ENCODE measurements around the gene NTN4. TPM values are rescaled to one million over a fixed set of nuclear protein-coding genes. Genes with fewer than 3 reads are reported as not detected.
"Not testable (repeated sequence)": the region's sequence is repeated elsewhere in the genome, so short reads cannot be mapped to it uniquely, and the experiment has no call there.

Gene NTN4
- total and polyA plus RNA-seq, 2 experiments from 2014 or later: 35.2 to 63.7 TPM

DNA sequence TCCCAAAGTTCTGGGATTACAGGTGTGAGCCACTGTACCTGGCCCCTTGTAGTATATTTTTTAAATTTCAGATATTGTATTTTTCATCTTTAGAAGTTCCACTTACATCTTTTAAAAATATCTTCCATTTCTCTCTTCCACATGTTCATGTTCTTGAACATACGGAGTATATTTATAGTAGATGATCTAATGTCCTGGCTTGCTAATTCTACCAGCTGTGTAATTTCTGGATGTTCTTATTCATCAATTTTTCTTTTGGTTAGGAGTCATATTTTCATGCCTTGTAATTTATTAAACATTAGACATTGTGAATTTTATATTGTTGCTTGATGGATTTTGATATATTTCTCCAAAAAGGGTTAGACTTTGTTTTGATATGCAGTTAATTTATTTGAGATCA is 30.8 kb downstream of the NTN4 start:
- Histone ChIP-seq H3K27ac (no peak overlapping the region), H4K20me1 (ENCODE audit: insufficient read depth) (no peaks in the 10 kb centered on the region), H3K4me3 (no peak overlapping the region), H3K27me3 (replicated peaks; ENCODE audit: insufficient read depth) (no peaks in the 10 kb centered on the region), H3K9me2 (ENCODE audit: insufficient read depth) (no peaks in the 10 kb centered on the region), H3K9me3 (ENCODE audit: low read depth) (no peaks in the 10 kb centered on the region), H3K9ac (no peak overlapping the region), H3K79me2 (ENCODE audit: insufficient read depth) (no peaks in the 10 kb centered on the region), H2AFZ (no peak overlapping the region), H3K4me2 (ENCODE audit: unreplicated experiment) (no peak overlapping the region), H3K36me3 (ENCODE audit: low read depth) (peaks cover 3% of the 10 kb centered on the region; the same call in 1 of the 2 replicates), H3F3A (ENCODE audit: insufficient read depth) (peaks cover 5% of the 10 kb centered on the region), H3K4me1 (ENCODE audit: insufficient read depth) (peaks cover 21% of the 10 kb centered on the region)
- in situ Hi-C loops (cut with MboI): no loop called here
- TF ChIP-seq EZH2phosphoT487 (IDR thresholded peaks at IDR 0.05; ENCODE audit: insufficient read depth, low read depth) (no peak), EZH2 (IDR thresholded peaks at IDR 0.05; ENCODE audit: insufficient read depth, poor library complexity, severe bottlenecking) (no peak)
- WGBS, 2 experiments (ENCODE audit: low coverage in 1 of 2, low lambda C conversion rate in 2 of 2, missing lambda C conversion rate in 2 of 2): 0 to 3% methylated on average over 1 of the region's 1 CpG
- DNase-seq: no peak

DNA sequence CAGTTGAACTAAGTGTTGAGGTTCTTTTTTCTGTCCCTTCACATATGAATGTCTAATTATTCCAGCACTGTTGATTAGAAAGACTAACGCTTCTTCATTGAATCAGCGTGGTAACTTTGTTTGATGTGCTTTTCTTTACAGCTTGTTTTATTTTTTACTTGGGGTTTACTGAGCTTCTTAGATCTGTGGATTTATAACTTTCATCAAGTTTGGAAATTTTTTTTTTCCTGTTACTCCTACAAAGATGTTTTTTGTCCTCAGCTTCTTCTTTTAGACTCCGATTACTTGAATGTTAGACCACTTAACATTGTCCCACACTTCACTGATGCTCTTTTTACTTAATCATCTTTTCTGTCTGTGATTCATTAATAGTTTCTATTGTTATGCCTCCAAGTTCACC is 31.5 kb downstream of the NTN4 start:
- peaks cover 5% of the 10 kb centered on the region for H3F3A ChIP-seq (ENCODE audit: insufficient read depth)
- peaks cover 3% of the 10 kb centered on the region; the same call in 1 of the 2 replicates for H3K36me3 ChIP-seq (ENCODE audit: low read depth)
- H3K79me2 ChIP-seq (ENCODE audit: insufficient read depth): no peaks in the 10 kb centered on the region
- DNase-seq: no peak
- peaks cover 15% of the 10 kb centered on the region for H3K4me1 ChIP-seq (ENCODE audit: insufficient read depth)
- no peaks in the 10 kb centered on the region for H3K9me3 ChIP-seq (ENCODE audit: low read depth)
- no peak overlapping the region for H3K27ac ChIP-seq
- H3K4me3 ChIP-seq: no peak overlapping the region
- WGBS, 2 experiments (ENCODE audit: low coverage in 1 of 2, low lambda C conversion rate in 2 of 2, missing lambda C conversion rate in 2 of 2): 68 to 69% methylated on average over 3 of the region's 3 CpGs
- no peaks in the 10 kb centered on the region for H4K20me1 ChIP-seq (ENCODE audit: insufficient read depth)
- TF ChIP-seq EZH2phosphoT487 (IDR thresholded peaks at IDR 0.05; ENCODE audit: insufficient read depth, low read depth) (no peak), EZH2 (IDR thresholded peaks at IDR 0.05; ENCODE audit: insufficient read depth, poor library complexity, severe bottlenecking) (no peak)
- H3K9me2 ChIP-seq (ENCODE audit: insufficient read depth): no peaks in the 10 kb centered on the region
- in situ Hi-C loops (cut with MboI): no loop called here
- no peak overlapping the region for H3K9ac ChIP-seq
- no peaks in the 10 kb centered on the region for H3K27me3 ChIP-seq (replicated peaks; ENCODE audit: insufficient read depth)
- H2AFZ ChIP-seq: no peak overlapping the region
- no peak overlapping the region for H3K4me2 ChIP-seq (ENCODE audit: unreplicated experiment)

DNA sequence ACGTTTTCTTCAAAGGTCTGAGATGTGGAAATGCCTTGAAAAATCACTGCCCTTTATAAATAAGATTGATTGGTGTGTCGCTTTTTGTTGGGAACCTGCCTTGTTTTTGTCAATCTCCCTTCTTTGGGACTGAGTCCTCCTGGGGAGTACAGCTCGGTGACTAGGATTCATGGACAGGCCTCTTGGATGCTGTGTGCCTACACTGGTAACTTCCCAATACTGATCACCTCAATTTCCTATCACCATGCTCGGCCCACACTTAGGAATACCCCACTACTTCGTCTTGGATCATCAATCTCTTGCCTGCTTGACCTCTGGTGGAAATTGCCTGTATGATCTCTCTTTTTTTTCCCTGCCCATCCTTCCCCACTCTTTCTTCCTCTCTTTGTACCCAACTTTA is 34.2 kb downstream of the NTN4 start:
- DNase-seq: no peak
- H3K9me3 ChIP-seq (ENCODE audit: low read depth): no peaks in the 10 kb centered on the region
- no peak overlapping the region for H3K4me2 ChIP-seq (ENCODE audit: unreplicated experiment)
- H4K20me1 ChIP-seq (ENCODE audit: insufficient read depth): no peaks in the 10 kb centered on the region
- H3K4me3 ChIP-seq: no peak overlapping the region
- H3F3A ChIP-seq (ENCODE audit: insufficient read depth): no peaks in the 10 kb centered on the region
- H2AFZ ChIP-seq: no peak overlapping the region
- in situ Hi-C loops (cut with MboI): no loop called here
- H3K27me3 ChIP-seq (replicated peaks; ENCODE audit: insufficient read depth): no peaks in the 10 kb centered on the region
- H3K9ac ChIP-seq: no peak overlapping the region
- 72 to 83% methylated on average over 5 of the region's 5 CpGs for WGBS, 2 experiments (ENCODE audit: low coverage in 1 of 2, low lambda C conversion rate in 2 of 2, missing lambda C conversion rate in 2 of 2)
- peaks cover 3% of the 10 kb centered on the region; the same call in 1 of the 2 replicates for H3K36me3 ChIP-seq (ENCODE audit: low read depth)
- no peak overlapping the region for H3K27ac ChIP-seq
- H3K9me2 ChIP-seq (ENCODE audit: insufficient read depth): no peaks in the 10 kb centered on the region
- no peaks in the 10 kb centered on the region for H3K4me1 ChIP-seq (ENCODE audit: insufficient read depth)
- H3K79me2 ChIP-seq (ENCODE audit: insufficient read depth): no peaks in the 10 kb centered on the region
- TF ChIP-seq EZH2 (IDR thresholded peaks at IDR 0.05; ENCODE audit: insufficient read depth, poor library complexity, severe bottlenecking) (no peak), EZH2phosphoT487 (IDR thresholded peaks at IDR 0.05; ENCODE audit: insufficient read depth, low read depth) (no peak)

GRCh38 chr12:95755261-95755865 is 35.2 kb downstream of the NTN4 start:
- Histone ChIP-seq H3K27me3 (replicated peaks; ENCODE audit: insufficient read depth) (no peaks in the 10 kb centered on the region), H4K20me1 (ENCODE audit: insufficient read depth) (no peaks in the 10 kb centered on the region), H3K79me2 (ENCODE audit: insufficient read depth) (no peaks in the 10 kb centered on the region), H3K9me2 (ENCODE audit: insufficient read depth) (no peaks in the 10 kb centered on the region), H2AFZ (no peak overlapping the region), H3K36me3 (ENCODE audit: low read depth) (peaks cover 3% of the 10 kb centered on the region; the same call in 1 of the 2 replicates), H3K4me2 (ENCODE audit: unreplicated experiment) (no peak overlapping the region), H3K4me1 (ENCODE audit: insufficient read depth) (no peaks in the 10 kb centered on the region), H3K27ac (no peak overlapping the region), H3K9me3 (ENCODE audit: low read depth) (no peaks in the 10 kb centered on the region), H3K4me3 (no peak overlapping the region), H3F3A (ENCODE audit: insufficient read depth) (no peaks in the 10 kb centered on the region), H3K9ac (no peak overlapping the region)
- TF ChIP-seq EZH2phosphoT487 (IDR thresholded peaks at IDR 0.05; ENCODE audit: insufficient read depth, low read depth): no peak
- no peak for TF ChIP-seq EZH2 (IDR thresholded peaks at IDR 0.05; ENCODE audit: insufficient read depth, poor library complexity, severe bottlenecking)
- 59 to 65% methylated on average over 6 of the region's 6 CpGs for WGBS, 2 experiments (ENCODE audit: low coverage in 1 of 2, low lambda C conversion rate in 2 of 2, missing lambda C conversion rate in 2 of 2)
- in situ Hi-C loops (cut with MboI): no loop called here
- no peak for DNase-seq

GRCh38 chr12:95746062-95746461 is 44.5 kb downstream of the NTN4 start:
- in situ Hi-C loops (cut with MboI); H4K20me1 ChIP-seq (ENCODE audit: insufficient read depth); H2AFZ ChIP-seq; H3K4me1 ChIP-seq (ENCODE audit: insufficient read depth); H3K79me2 ChIP-seq (ENCODE audit: insufficient read depth); H3K9ac ChIP-seq; H3K36me3 ChIP-seq (ENCODE audit: low read depth); H3K9me2 ChIP-seq (ENCODE audit: insufficient read depth); H3K27me3 ChIP-seq (replicated peaks; ENCODE audit: insufficient read depth); H3K4me3 ChIP-seq; H3F3A ChIP-seq (ENCODE audit: insufficient read depth); DNase-seq; H3K27ac ChIP-seq; H3K9me3 ChIP-seq (ENCODE audit: low read depth); H3K4me2 ChIP-seq (ENCODE audit: unreplicated experiment): not testable (repeated sequence)
- WGBS, 2 experiments (ENCODE audit: low coverage in 1 of 2, low lambda C conversion rate in 2 of 2, missing lambda C conversion rate in 2 of 2): 89 to 93% methylated on average over 8 of the region's 8 CpGs
